H1 (cell line): Measurements from ENCODE around the gene BUD13. TPM values are rescaled to one million over a fixed set of nuclear protein-coding genes. Genes with fewer than 3 reads are reported as not detected.

Source experiments
- CTCF ChIA-PET: fragments of 300-600 bp; sonication (Branson Sonifier 250); formaldehyde crosslinking; loops from one replicate; lab custom pipeline; 2021; ENCODE audit not compliant: partially characterized antibody; lab: Charles Lee
- POLR2A ChIA-PET: fragments of 300-600 bp; sonication (Branson Sonifier 250); formaldehyde crosslinking; loops from one replicate; lab custom pipeline; 2021; ENCODE audit warnings: inconsistent platforms; ENCODE audit not compliant: partially characterized antibody; lab: Charles Lee
- DNase-seq, 2 experiments: peaks; one replicate each; pipeline versions ENCODE4 v3.0.0 to v3.0.0-alpha.2; 2010 to 2022; ENCODE audit warnings: low spot score in 2 of 2, low read depth in 1 of 2, mixed read lengths in 1 of 2
- FAIRE-seq: peaks from 2 replicates; lab custom pipeline; 2011; peaks lifted over from hg19 to GRCh38; lab: Jason Lieb, UNC
- H2AFZ ChIP-seq: 2 replicates; pipeline ENCODE4 v1.8.1; 2012; ENCODE audit warnings: low read length, inconsistent platforms
- H2AK5ac ChIP-seq: 2 replicates; pipeline ENCODE4 v1.6.1; 2013; ENCODE audit warnings: low read depth, low read length
- H2BK120ac ChIP-seq: replicated peaks from 2 replicates; pipeline ENCODE3; 2013; ENCODE audit warnings: low read depth, low read length, inconsistent platforms
- H2BK12ac ChIP-seq: 2 replicates; pipeline ENCODE4 v1.6.1; 2013; ENCODE audit warnings: low read depth, low read length
- H2BK15ac ChIP-seq: 2 replicates; pipeline ENCODE4 v1.6.1; 2013; ENCODE audit warnings: low read length
- H2BK20ac ChIP-seq: 2 replicates; pipeline ENCODE4 v1.6.1; 2013; ENCODE audit warnings: low read length
- H2BK5ac ChIP-seq: 2 replicates; pipeline ENCODE4 v1.6.1; 2013; ENCODE audit warnings: low read depth, low read length
- H3K14ac ChIP-seq: 2 replicates; pipeline ENCODE4 v1.6.1; 2013; ENCODE audit warnings: inconsistent platforms; ENCODE audit not compliant: insufficient read length
- H3K18ac ChIP-seq: 2 replicates; pipeline ENCODE4 v1.6.1; 2013; ENCODE audit warnings: low read length; ENCODE audit errors: extremely low read depth
- H3K23ac ChIP-seq: 2 replicates; pipeline ENCODE4 v1.6.1; 2013; ENCODE audit warnings: inconsistent platforms; ENCODE audit not compliant: insufficient read length
- H3K23me2 ChIP-seq: 2 replicates; pipeline ENCODE4 v1.6.1; 2013; ENCODE audit warnings: low read depth, low read length
- H3K27ac ChIP-seq: 2 replicates; pipeline ENCODE4 v1.6.1; 2011; ENCODE audit warnings: low read depth, low read length, inconsistent platforms
- H3K27me3 ChIP-seq, 4 experiments: replicated peaks in 1 of 4; 1 replicate in 1 of 4; 2 replicates in 3 of 4; pipeline versions ENCODE4 v1.6.1 to v1.8.1; 2011 to 2013; ENCODE audit warnings: low read length in 3 of 4, mild to moderate bottlenecking in 3 of 4, inconsistent platforms in 2 of 4, mixed read lengths in 2 of 4, moderate library complexity in 1 of 4; ENCODE audit not compliant: control insufficient read depth in 3 of 4, insufficient read depth in 3 of 4; ENCODE audit errors: extremely low read depth in 1 of 4
- H3K36me3 ChIP-seq, 4 experiments: 2 replicates each; pipeline versions ENCODE4 v1.6.1 to v1.8.1; 2011 to 2013; ENCODE audit warnings: mild to moderate bottlenecking in 4 of 4, low read length in 3 of 4, moderate library complexity in 2 of 4, control low read depth in 1 of 4, inconsistent platforms in 1 of 4; ENCODE audit not compliant: insufficient read depth in 4 of 4, control insufficient read depth in 2 of 4
- H3K4ac ChIP-seq: replicated peaks from 2 replicates; pipeline ENCODE3; 2013; ENCODE audit warnings: low read length, low read depth, mixed read lengths, inconsistent platforms; ENCODE audit not compliant: insufficient read length
- H3K4me1 ChIP-seq, 4 experiments: replicated peaks in 1 of 4; 1 replicate in 1 of 4; 2 replicates in 3 of 4; pipeline versions ENCODE4 v1.6.1 to v1.8.1; 2011 to 2013; ENCODE audit warnings: low read length in 3 of 4, inconsistent platforms in 2 of 4, mixed read lengths in 1 of 4; ENCODE audit not compliant: insufficient read depth in 4 of 4, control insufficient read depth in 3 of 4
- H3K4me2 ChIP-seq, 2 experiments: 2 replicates each; pipeline versions ENCODE4 v1.6.1 to v1.8.1; 2011 to 2013; ENCODE audit warnings: low read depth in 2 of 2, low read length in 2 of 2, control low read depth in 1 of 2, inconsistent platforms in 1 of 2, mild to moderate bottlenecking in 1 of 2; ENCODE audit not compliant: insufficient read depth in 1 of 2
- H3K4me3 ChIP-seq, 4 experiments: fragments of 200-600, 300-600 bp in 1 of 4; sonication (generic), shearing (Covaris generic), sonication (Bioruptor Twin) in 1 of 4; 2 replicates each; pipeline versions ENCODE4 v1.5.1 to v1.8.1; 2011 to 2016; ENCODE audit warnings: low read length in 4 of 4, low read depth in 3 of 4, control low read depth in 2 of 4, inconsistent platforms in 2 of 4, mild to moderate bottlenecking in 2 of 4, mixed read lengths in 1 of 4, moderate library complexity in 1 of 4; ENCODE audit not compliant: insufficient read depth in 2 of 4; ENCODE audit errors: extremely low read depth in 1 of 4
- H3K56ac ChIP-seq: replicated peaks from 2 replicates; pipeline ENCODE3; 2013; ENCODE audit warnings: low read depth, mild to moderate bottlenecking, mixed read lengths, low read length, inconsistent platforms; ENCODE audit not compliant: insufficient read length
- H3K79me1 ChIP-seq: 2 replicates; pipeline ENCODE4 v1.6.1; 2013; ENCODE audit warnings: low read depth, low read length, control low read depth
- H3K79me2 ChIP-seq, 2 experiments: 2 replicates each; pipeline versions ENCODE4 v1.6.1 to v1.8.1; 2012 to 2013; ENCODE audit warnings: low read length in 2 of 2, mild to moderate bottlenecking in 2 of 2, inconsistent platforms in 1 of 2; ENCODE audit not compliant: insufficient read depth in 2 of 2, control insufficient read depth in 1 of 2
- H3K9ac ChIP-seq, 4 experiments: replicated peaks in 1 of 4; 1 replicate in 1 of 4; 2 replicates in 3 of 4; pipeline versions ENCODE4 v1.6.1 to v1.8.1; 2011 to 2013; ENCODE audit warnings: low read depth in 3 of 4, low read length in 3 of 4, control low read depth in 2 of 4, mild to moderate bottlenecking in 2 of 4, moderate library complexity in 2 of 4, inconsistent platforms in 1 of 4; ENCODE audit errors: extremely low read depth in 1 of 4
- H3K9me3 ChIP-seq, 2 experiments: 2 replicates each; pipeline versions ENCODE4 v1.6.1 to v1.8.1; 2012 to 2013; ENCODE audit warnings: mild to moderate bottlenecking in 2 of 2, moderate library complexity in 2 of 2, control low read depth in 1 of 2, inconsistent platforms in 1 of 2, low read depth in 1 of 2, low read length in 1 of 2, mixed read lengths in 1 of 2; ENCODE audit not compliant: insufficient read depth in 2 of 2
- H4K20me1 ChIP-seq, 2 experiments: replicated peaks in 1 of 2; 2 replicates each; pipeline versions ENCODE3 to v1.8.1; 2011 to 2013; ENCODE audit warnings: inconsistent platforms in 2 of 2, low read length in 2 of 2, mild to moderate bottlenecking in 1 of 2; ENCODE audit not compliant: insufficient read depth in 2 of 2, control insufficient read depth in 1 of 2
- H4K5ac ChIP-seq: 2 replicates; pipeline ENCODE4 v1.6.1; 2013; ENCODE audit warnings: low read length, low read depth, mixed read lengths, inconsistent platforms; ENCODE audit not compliant: insufficient read length
- H4K8ac ChIP-seq: 2 replicates; pipeline ENCODE4 v1.8.0; 2013; ENCODE audit warnings: mild to moderate bottlenecking, moderate library complexity, low read length, inconsistent platforms; ENCODE audit not compliant: insufficient read depth; ENCODE audit errors: extremely low read depth
- H4K91ac ChIP-seq: replicated peaks from 2 replicates; pipeline ENCODE3; 2013; ENCODE audit warnings: low read length, mixed read lengths, inconsistent platforms; ENCODE audit not compliant: insufficient read length
- CBX5 ChIP-seq: fragments of 300-800, 300-1000 bp; sonication (generic); IDR thresholded peaks from 2 replicates; pipeline ENCODE4 v1.7.1; 2016; ENCODE audit warnings: antibody characterized with exemption, low read length, low read depth
- CREB1 ChIP-seq: IDR thresholded peaks from 2 replicates; pipeline ENCODE4 v1.6.1; 2012; ENCODE audit warnings: inconsistent platforms
- EZH2 ChIP-seq: fragments of 200-600 bp; sonication (generic); IDR thresholded peaks from 2 replicates; pipeline ENCODE4 v1.7.1; 2012; ENCODE audit warnings: low read depth, mild to moderate bottlenecking, moderate library complexity, low read length, inconsistent platforms; ENCODE audit not compliant: severe bottlenecking
- FOSL1 ChIP-seq: IDR thresholded peaks from 2 replicates; pipeline ENCODE4 v1.6.1; 2011; ENCODE audit warnings: mild to moderate bottlenecking, low read depth, low read length, moderate library complexity; ENCODE audit not compliant: insufficient read depth
- GTF2F1 ChIP-seq: IDR thresholded peaks from 2 replicates; pipeline ENCODE4 v1.6.1; 2012; ENCODE audit warnings: low read depth, low read length, improper control_type of control experiment, borderline replicate concordance
- KDM4A ChIP-seq: IDR thresholded peaks from one replicate; pipeline ENCODE4 v1.7.1; 2012; ENCODE audit warnings: low read depth, mild to moderate bottlenecking, moderate library complexity, low read length, inconsistent platforms; ENCODE audit not compliant: severe bottlenecking
- SAP30 ChIP-seq: fragments of 300-600 bp; sonication (generic); IDR thresholded peaks from 2 replicates; pipeline ENCODE4 v1.7.1; 2012; ENCODE audit warnings: low read length, moderate library complexity, mild to moderate bottlenecking, inconsistent platforms; ENCODE audit not compliant: insufficient read depth, insufficient replicate concordance
- WGBS, 2 experiments: shearing (Covaris generic) in 1 of 2; methylation state at CpG; one replicate each; pipeline versions ENCODE4 v1.1.6 to v1.1.7; 2013 to 2015; ENCODE audit warnings: low lambda C conversion rate in 2 of 2, mixed read lengths in 2 of 2, inconsistent platforms in 1 of 2, low coverage in 1 of 2, missing lambda C conversion rate in 1 of 2; ENCODE audit not compliant: insufficient replicate concordance in 2 of 2, insufficient coverage in 1 of 2, insufficient read length in 1 of 2; ENCODE audit errors: extremely low coverage in 1 of 2, missing lambda C conversion rate in 1 of 2; 5-methylcytosine and 5-hydroxymethylcytosine counted together
- polyA plus RNA-seq, 7 experiments: library from polyadenylated mRNA; depleted of rRNA in 3 of 7; stranded (reverse) in 5 of 7; unstranded in 2 of 7; fragments of >200 nt in 5 of 7; fragments of 200-250 nt in 2 of 7; gene quantifications; 1 replicate in 5 of 7; 2 replicates in 1 of 7; 4 replicates in 1 of 7; pipeline versions ENCODE4 v1.2.1 to v1.2.3, GENCODE V29; 2011 to 2013; ENCODE audit warnings: missing spikeins in 2 of 7, mixed read lengths in 2 of 7
- total RNA-seq: library from RNA; stranded (reverse); fragmentation: NEBNext Ultra II Directional; extraction: Animal tissue kit (Norgen Biotek cat#: 25700); gene quantifications from 2 replicates; pipeline ENCODE4 v1.2.1, GENCODE V29; 2021
- TF ChIP-seq, protein P1 (sequence below): IDR thresholded peaks from 2 replicates; pipeline ENCODE4 v1.6.1; 2011; ENCODE audit warnings: low read length, improper control_type of control experiment
- TF ChIP-seq, protein P2 (sequence below): IDR thresholded peaks from 2 replicates; pipeline ENCODE4 v1.6.1; 2012; ENCODE audit warnings: low read length, inconsistent platforms

Gene BUD13
- total and polyA plus RNA-seq, 2 of the 8 experiments (the other 6 are each of a cell fraction or from before 2014, with no cell fraction given) = 24.8 to 27.2 TPM

DNA sequence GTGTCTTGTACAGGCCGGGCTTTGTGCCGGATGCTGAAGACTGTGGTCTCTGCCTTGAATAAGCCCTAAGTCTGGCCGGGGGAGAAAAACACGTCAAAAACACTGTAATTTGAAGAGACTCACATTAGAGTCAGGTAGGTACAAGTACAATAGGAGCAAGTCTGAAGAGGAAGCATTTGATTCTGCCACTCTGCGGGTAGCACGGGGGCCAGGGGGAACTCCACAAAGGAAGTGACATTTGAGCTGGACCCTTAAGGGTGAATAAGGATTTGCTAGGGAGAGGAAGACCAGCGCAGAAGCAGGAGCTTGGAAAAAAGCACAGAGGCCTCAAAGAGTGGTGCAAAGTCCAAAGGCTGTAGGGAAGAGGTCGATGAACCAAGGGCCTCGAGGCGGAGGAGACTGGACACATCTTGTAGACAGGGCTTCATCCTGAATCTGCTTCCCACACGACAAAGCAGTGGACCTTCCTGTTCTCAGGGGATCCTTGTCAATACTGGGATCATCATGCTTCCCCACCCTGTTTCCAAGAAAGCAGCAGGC is 38.7 kb downstream of the BUD13 start:
- Histone ChIP-seq H3K23ac (no peak overlapping the region), H2BK12ac (no peak overlapping the region), H4K91ac (no peak overlapping the region), H3K9ac (no peak overlapping the region), H4K5ac (no peak overlapping the region), H4K20me1 (no peaks in the 10 kb centered on the region), H3K4me3 (no peak overlapping the region), H2BK20ac (no peak overlapping the region), H3K18ac (no peak overlapping the region), H3K79me2 (no peaks in the 10 kb centered on the region), H3K4me1 (peaks cover 6 to 23% (median 16%) of the 10 kb centered on the region in 4 experiments), H2AK5ac (no peak overlapping the region), H3K79me1 (no peaks in the 10 kb centered on the region), H3K14ac (no peak overlapping the region), H3K27ac (no peak overlapping the region), H3K4me2 (no peak overlapping the region), H3K56ac (no peak overlapping the region), H3K9me3 (no peaks in the 10 kb centered on the region), H2BK120ac (no peak overlapping the region), H4K8ac (no peak overlapping the region), H2BK5ac (no peak overlapping the region), H3K4ac (no peak overlapping the region), H3K23me2 (no peaks in the 10 kb centered on the region), H2BK15ac (no peak overlapping the region), H2AFZ (no peak overlapping the region), H3K27me3 (no peaks in the 10 kb centered on the region), H3K36me3 (no peaks in the 10 kb centered on the region)
- FAIRE-seq (no peak), DNase-seq (no peak)
- WGBS, 2 experiments = 84% methylated on average over 11 of the region's 11 CpGs; no CpG with 5 or more reads in 1 of the 2 experiments
- CTCF ChIA-PET = interaction anchor here (1.2 to 11.9 kb wide), 13 partner anchors 8 to 410 kb away, joined by 3 to 334 read pairs (median 12); no protein-coding TSS in a partner anchor
- POLR2A ChIA-PET = interaction anchor here (0.6 kb wide), 1 partner anchor 356 kb away, joined by 4 read pairs; no protein-coding TSS in a partner anchor
- TF ChIP-seq KDM4A (no peak), GTF2F1 (no peak), SAP30 (no peak), CREB1 (no peak), EZH2 (no peak), CBX5 (no peak), FOSL1 (no peak)
- TF ChIP-seq, protein P1, sequence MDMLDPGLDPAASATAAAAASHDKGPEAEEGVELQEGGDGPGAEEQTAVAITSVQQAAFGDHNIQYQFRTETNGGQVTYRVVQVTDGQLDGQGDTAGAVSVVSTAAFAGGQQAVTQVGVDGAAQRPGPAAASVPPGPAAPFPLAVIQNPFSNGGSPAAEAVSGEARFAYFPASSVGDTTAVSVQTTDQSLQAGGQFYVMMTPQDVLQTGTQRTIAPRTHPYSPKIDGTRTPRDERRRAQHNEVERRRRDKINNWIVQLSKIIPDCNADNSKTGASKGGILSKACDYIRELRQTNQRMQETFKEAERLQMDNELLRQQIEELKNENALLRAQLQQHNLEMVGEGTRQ = no peak
- TF ChIP-seq, protein P2, sequence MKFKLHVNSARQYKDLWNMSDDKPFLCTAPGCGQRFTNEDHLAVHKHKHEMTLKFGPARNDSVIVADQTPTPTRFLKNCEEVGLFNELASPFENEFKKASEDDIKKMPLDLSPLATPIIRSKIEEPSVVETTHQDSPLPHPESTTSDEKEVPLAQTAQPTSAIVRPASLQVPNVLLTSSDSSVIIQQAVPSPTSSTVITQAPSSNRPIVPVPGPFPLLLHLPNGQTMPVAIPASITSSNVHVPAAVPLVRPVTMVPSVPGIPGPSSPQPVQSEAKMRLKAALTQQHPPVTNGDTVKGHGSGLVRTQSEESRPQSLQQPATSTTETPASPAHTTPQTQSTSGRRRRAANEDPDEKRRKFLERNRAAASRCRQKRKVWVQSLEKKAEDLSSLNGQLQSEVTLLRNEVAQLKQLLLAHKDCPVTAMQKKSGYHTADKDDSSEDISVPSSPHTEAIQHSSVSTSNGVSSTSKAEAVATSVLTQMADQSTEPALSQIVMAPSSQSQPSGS = no peak
